K562 (cell line): ENCODE measurements around the gene RALGAPB. TPM values are rescaled to one million over a fixed set of nuclear protein-coding genes. Genes with fewer than 3 reads are reported as not detected.

ENCODE experiments used
- BRF1 ChIP-seq: IDR thresholded peaks from 3 replicates; pipeline ENCODE4 v1.6.1; 2011; ENCODE audit warnings: borderline replicate concordance, mild to moderate bottlenecking; ENCODE audit not compliant: insufficient read length; ENCODE audit errors: extremely low read depth
- CHD2 ChIP-seq: IDR thresholded peaks from 2 replicates; pipeline ENCODE4 v1.6.1; 2011; ENCODE audit warnings: low read depth, low read length
- GATA2 ChIP-seq: sonication (generic); formaldehyde crosslinking; IDR thresholded peaks from 2 replicates; pipeline ENCODE4 v1.4.0; 2020; ENCODE audit warnings: mild to moderate bottlenecking, missing genetic modification reagents
- GATAD2A ChIP-seq: fragments of 450-650 bp; IDR thresholded peaks from 2 replicates; pipeline ENCODE4 v1.6.1; 2017
- MCM5 ChIP-seq: fragments of 450-650 bp; IDR thresholded peaks from 2 replicates; pipeline ENCODE4 v1.6.1; 2016; ENCODE audit warnings: low read depth
- SMARCA4 ChIP-seq: fragments of 450-650 bp; IDR thresholded peaks from 2 replicates; pipeline ENCODE4 v1.6.1; 2016
- TEAD2 ChIP-seq: fragments of 450-650 bp; IDR thresholded peaks from 2 replicates; pipeline ENCODE4 v1.6.1; 2016; ENCODE audit warnings: missing genetic modification characterization, control low read depth, missing compliant biosample characterization
- TGIF2 ChIP-seq: sonication (generic); formaldehyde crosslinking; IDR thresholded peaks from 2 replicates; pipeline ENCODE4 v1.8.1; 2022; ENCODE audit warnings: mild to moderate bottlenecking, missing genetic modification reagents, moderate library complexity
- U2AF1 ChIP-seq: fragments of 200-400 bp; formaldehyde crosslinking; optimal IDR thresholded peaks from 2 replicates; pipeline ENCODE3; 2017; ENCODE audit warnings: mild to moderate bottlenecking, low read depth, low read length, moderate library complexity
- polyA plus RNA-seq, 8 experiments: library from polyadenylated mRNA; depleted of rRNA in 4 of 8; stranded (reverse) in 5 of 8; unstranded in 3 of 8; fragments of >200 nt; fragmentation: Nextera tagmentation in 2 of 8; fragmentation: Illumina TruSeq in 1 of 8; extraction: Ambion mirVana in 2 of 8; extraction: Trizol in 1 of 8; gene quantifications; 2 replicates each; pipeline versions ENCODE4 v1.2.1 to v1.2.3, GENCODE V29; 2011 to 2014; ENCODE audit warnings: inconsistent platforms in 1 of 8, missing spikeins in 1 of 8
- total RNA-seq, 7 experiments: library from RNA; depleted of rRNA in 6 of 7; stranded (reverse); fragments of >200 nt in 6 of 7; fragmentation: Illumina TruSeq in 2 of 7; extraction: Trizol in 2 of 7; gene quantifications; 2 replicates each; pipeline versions ENCODE4 v1.2.1 to v1.2.3, GENCODE V29; 2011 to 2021; ENCODE audit warnings: low replicate concordance in 1 of 7
- TF ChIP-seq, protein P1 (sequence below), 2 experiments: fragments of 450-650 bp; IDR thresholded peaks; 2 replicates each; pipeline ENCODE4 v1.6.1; 2016; ENCODE audit warnings: mild to moderate bottlenecking in 2 of 2, borderline replicate concordance in 1 of 2, low read depth in 1 of 2, moderate library complexity in 1 of 2
- TF ChIP-seq, protein P2 (sequence below), 3 experiments: fragments of 200-800 bp in 1 of 3; fragments of 250-450 bp in 1 of 3; fragments of 450-650 bp in 1 of 3; sonication (Bioruptor Pico) in 1 of 3; sonication (Bioruptor generic) in 1 of 3; formaldehyde crosslinking in 1 of 3; IDR thresholded peaks; 2 replicates each; pipeline versions ENCODE4 v1.6.1 to v1.8.0; 2016 to 2022; ENCODE audit warnings: mild to moderate bottlenecking in 2 of 3, missing genetic modification characterization in 2 of 3, missing compliant biosample characterization in 1 of 3, moderate library complexity in 1 of 3
- TF ChIP-seq, protein P3 (sequence below): fragments of 150-350 bp; conservative IDR thresholded peaks from 2 replicates; pipeline ENCODE4 v1.6.1; 2014; ENCODE audit warnings: low read length

RALGAPB gene
- total and polyA plus RNA-seq, 9 of the 15 experiments (the other 6 are each of a cell fraction or from before 2014, with no cell fraction given) = 4.3 to 25.6 (median 13.6) TPM

DNA sequence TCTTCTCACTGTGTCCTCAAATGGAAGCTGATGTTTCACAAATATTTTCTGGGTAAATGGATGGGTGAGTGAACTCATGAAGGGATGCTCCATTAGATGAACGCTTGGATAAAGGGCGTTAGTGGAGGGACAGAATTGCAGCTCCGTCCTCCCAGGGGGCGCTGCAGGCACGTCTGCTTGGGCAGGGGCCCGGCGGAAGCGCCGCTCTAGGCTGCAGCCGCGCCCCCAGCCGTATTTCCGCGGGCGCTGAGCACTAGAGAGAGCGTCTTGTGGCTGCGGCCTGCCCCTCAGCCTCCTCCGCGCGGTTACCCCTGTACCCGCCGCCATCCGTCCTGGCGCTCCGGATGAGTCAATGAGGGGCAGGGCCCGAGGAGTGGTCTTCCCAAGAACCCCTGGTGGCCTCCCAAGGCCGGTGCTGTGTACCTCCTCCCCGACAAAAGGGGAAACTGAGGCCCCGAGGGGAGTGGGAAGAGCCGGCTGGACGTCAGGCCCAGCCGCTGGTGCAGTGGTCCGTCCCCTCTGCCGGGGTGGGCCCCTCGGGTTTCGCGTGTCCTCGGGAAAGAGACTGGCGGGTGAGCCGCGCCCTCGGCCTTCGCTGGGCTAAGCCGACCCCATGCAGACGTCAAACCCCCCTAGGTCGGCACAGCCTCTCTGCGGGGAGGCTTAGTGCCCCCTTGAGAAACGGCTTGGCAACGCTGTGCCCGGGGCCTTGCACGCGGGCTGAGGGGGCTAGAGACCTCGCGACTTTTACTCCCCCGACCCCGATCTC is 26.0 kb upstream of the RALGAPB start (continued):
- TF ChIP-seq TEAD2 (tag) (no peak), CHD2 (no peak), SMARCA4 (no peak), BRF1 (no peak), U2AF1 (no peak), GATAD2A (peak; percentile 58), GATA2 (CRISPR knock-in tag) (no peak), MCM5 (no peak), TGIF2 (CRISPR knock-in tag) (no peak; the same call in 1 of the 2 replicates)
- TF ChIP-seq, protein P1, sequence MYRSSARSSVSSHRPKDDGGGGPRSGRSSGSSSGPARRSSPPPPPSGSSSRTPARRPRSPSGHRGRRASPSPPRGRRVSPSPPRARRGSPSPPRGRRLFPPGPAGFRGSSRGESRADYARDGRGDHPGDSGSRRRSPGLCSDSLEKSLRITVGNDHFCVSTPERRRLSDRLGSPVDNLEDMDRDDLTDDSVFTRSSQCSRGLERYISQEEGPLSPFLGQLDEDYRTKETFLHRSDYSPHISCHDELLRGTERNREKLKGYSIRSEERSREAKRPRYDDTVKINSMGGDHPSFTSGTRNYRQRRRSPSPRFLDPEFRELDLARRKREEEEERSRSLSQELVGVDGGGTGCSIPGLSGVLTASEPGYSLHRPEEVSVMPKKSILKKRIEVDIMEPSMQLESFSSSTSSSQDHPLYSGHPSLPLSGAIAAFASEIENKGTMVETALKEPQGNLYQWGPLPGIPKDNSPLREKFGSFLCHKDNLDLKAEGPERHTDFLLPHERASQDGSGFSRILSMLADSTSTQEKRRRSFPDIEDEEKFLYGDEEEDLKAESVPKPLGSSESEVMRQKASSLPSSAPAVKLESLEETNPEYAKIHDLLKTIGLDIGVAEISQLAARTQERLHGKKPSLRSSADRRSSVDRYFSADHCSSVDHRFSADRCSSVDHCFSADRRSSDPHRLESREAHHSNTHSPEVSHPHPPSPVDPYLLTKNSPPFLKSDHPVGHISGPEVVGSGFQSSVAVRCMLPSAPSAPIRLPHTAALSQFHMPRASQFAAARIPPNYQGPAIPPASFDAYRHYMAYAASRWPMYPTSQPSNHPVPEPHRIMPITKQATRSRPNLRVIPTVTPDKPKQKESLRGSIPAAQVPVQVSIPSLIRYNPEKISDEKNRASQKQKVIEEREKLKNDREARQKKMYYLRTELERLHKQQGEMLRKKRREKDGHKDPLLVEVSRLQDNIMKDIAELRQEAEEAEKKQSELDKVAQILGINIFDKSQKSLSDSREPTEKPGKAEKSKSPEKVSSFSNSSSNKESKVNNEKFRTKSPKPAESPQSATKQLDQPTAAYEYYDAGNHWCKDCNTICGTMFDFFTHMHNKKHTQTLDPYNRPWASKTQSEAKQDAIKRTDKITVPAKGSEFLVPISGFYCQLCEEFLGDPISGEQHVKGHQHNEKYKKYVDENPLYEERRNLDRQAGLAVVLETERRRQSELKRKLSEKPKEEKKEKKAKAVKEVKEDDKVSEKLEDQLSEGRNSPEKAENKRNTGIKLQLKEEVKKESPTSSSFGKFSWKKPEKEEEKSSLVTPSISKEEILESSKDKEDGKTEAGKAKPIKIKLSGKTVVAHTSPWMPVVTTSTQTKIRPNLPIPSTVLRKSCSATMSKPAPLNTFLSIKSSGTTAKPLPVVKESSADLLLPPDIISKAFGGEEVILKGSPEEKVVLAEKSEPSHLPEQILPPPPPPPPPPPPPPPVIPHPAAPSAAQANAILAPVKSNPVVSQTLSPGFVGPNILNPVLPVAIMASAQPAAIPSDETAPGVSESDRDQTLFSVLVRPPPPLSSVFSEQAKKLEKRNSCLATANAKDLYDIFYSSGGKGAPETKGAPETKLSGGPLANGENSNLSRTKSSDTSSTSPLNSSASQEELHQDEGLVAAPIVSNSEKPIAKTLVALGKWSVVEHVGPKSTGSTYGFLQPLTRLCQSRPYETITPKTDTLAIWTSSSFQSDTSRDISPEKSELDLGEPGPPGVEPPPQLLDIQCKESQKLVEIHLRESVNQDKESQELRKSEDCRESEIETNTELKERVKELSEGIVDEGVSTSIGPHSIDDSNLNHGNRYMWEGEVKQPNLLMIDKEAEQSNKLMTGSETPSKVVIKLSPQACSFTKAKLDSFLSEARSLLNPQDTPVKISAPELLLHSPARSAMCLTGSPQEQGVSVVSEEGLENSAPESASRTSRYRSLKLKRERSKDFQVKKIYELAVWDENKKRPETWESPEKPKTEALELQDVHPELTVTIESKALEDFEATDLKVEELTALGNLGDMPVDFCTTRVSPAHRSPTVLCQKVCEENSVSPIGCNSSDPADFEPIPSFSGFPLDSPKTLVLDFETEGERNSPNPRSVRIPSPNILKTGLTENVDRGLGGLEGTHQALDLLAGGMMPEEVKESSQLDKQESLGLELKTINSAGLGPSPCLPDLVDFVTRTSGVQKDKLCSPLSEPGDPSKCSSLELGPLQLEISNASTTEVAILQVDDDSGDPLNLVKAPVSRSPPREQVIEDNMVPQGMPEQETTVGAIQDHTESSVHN (IDR thresholded peaks at IDR 0.05; ENCODE audit: borderline replicate concordance in 1 of 2, low read depth in 1 of 2) = peak in 1 of 2 experiments; percentile 42; a peak in 1 of 4 replicates
- TF ChIP-seq, protein P2, sequence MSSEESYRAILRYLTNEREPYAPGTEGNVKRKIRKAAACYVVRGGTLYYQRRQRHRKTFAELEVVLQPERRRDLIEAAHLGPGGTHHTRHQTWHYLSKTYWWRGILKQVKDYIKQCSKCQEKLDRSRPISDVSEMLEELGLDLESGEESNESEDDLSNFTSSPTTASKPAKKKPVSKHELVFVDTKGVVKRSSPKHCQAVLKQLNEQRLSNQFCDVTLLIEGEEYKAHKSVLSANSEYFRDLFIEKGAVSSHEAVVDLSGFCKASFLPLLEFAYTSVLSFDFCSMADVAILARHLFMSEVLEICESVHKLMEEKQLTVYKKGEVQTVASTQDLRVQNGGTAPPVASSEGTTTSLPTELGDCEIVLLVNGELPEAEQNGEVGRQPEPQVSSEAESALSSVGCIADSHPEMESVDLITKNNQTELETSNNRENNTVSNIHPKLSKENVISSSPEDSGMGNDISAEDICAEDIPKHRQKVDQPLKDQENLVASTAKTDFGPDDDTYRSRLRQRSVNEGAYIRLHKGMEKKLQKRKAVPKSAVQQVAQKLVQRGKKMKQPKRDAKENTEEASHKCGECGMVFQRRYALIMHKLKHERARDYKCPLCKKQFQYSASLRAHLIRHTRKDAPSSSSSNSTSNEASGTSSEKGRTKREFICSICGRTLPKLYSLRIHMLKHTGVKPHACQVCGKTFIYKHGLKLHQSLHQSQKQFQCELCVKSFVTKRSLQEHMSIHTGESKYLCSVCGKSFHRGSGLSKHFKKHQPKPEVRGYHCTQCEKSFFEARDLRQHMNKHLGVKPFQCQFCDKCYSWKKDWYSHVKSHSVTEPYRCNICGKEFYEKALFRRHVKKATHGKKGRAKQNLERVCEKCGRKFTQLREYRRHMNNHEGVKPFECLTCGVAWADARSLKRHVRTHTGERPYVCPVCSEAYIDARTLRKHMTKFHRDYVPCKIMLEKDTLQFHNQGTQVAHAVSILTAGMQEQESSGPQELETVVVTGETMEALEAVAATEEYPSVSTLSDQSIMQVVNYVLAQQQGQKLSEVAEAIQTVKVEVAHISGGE (CRISPR knock-in tag; IDR thresholded peaks at IDR 0.05) = peak in 1 of 3 experiments; percentile 66; a peak in 1 of 6 replicates
- TF ChIP-seq, protein P3, sequence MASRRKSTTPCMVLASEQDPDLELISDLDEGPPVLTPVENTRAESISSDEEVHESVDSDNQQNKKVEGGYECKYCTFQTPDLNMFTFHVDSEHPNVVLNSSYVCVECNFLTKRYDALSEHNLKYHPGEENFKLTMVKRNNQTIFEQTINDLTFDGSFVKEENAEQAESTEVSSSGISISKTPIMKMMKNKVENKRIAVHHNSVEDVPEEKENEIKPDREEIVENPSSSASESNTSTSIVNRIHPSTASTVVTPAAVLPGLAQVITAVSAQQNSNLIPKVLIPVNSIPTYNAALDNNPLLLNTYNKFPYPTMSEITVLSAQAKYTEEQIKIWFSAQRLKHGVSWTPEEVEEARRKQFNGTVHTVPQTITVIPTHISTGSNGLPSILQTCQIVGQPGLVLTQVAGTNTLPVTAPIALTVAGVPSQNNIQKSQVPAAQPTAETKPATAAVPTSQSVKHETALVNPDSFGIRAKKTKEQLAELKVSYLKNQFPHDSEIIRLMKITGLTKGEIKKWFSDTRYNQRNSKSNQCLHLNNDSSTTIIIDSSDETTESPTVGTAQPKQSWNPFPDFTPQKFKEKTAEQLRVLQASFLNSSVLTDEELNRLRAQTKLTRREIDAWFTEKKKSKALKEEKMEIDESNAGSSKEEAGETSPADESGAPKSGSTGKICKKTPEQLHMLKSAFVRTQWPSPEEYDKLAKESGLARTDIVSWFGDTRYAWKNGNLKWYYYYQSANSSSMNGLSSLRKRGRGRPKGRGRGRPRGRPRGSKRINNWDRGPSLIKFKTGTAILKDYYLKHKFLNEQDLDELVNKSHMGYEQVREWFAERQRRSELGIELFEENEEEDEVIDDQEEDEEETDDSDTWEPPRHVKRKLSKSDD = peak; percentile 88
